Islet precursor cell (in vitro differentiated cells): ENCODE data around the gene CNDP1.

Source experiments
- DNase-seq: peaks from one replicate; pipeline ENCODE4 v3.0.0-alpha.2; 2018

CNDP1 gene

GRCh38 chr18:74589021-74589420, 54.7 kb downstream of the CNDP1 start:
- DNase-seq: no peak

GRCh38 chr18:74589811-74590210, 55.5 kb downstream of the CNDP1 start:
- DNase-seq: no peak

- no peak for DNase-seq
Observed at GRCh38 chr18:74590671-74591070, 56.4 kb downstream of the CNDP1 start.

GRCh38 chr18:74595431-74595830, 61.1 kb downstream of the CNDP1 start:
- DNase-seq: no peak

- DNase-seq: peak; percentile 80
Observed at GRCh38 chr18:74597034-74597661, 62.8 kb downstream of the CNDP1 start.

GRCh38 chr18:74597662-74598349, 63.5 kb downstream of the CNDP1 start, which contains the start of gene ZNF407:
Gene ZNF407, plus strand, starts transcription at chr18:74597870. Its CDS starts 33,150 bp downstream, at chr18:74631020.
- peak; percentile 97 for DNase-seq

GRCh38 chr18:74598350-74599001, 64.2 kb downstream of the CNDP1 start:
- peak; percentile 83 for DNase-seq

GRCh38 chr18:74604361-74604760, 70.1 kb downstream of the CNDP1 start:
- DNase-seq: no peak

GRCh38 chr18:74604774-74605173, 70.5 kb downstream of the CNDP1 start:
- DNase-seq: no peak

- no peak for DNase-seq
Observed at GRCh38 chr18:74608681-74609080, 74.4 kb downstream of the CNDP1 start.

- DNase-seq: no peak
Observed at GRCh38 chr18:74609535-74609934, 75.2 kb downstream of the CNDP1 start.

- DNase-seq: no peak
Observed at GRCh38 chr18:74610051-74610615, 75.8 kb downstream of the CNDP1 start.

GRCh38 chr18:74610860-74611259, 76.6 kb downstream of the CNDP1 start:
- DNase-seq: no peak

- no peak for DNase-seq
Observed at GRCh38 chr18:74611765-74612164, 77.5 kb downstream of the CNDP1 start.

GRCh38 chr18:74613381-74613780, 79.1 kb downstream of the CNDP1 start:
- no peak for DNase-seq

GRCh38 chr18:74616494-74616893, 82.2 kb downstream of the CNDP1 start:
- no peak for DNase-seq

- no peak for DNase-seq
Observed at GRCh38 chr18:74617486-74617885, 83.2 kb downstream of the CNDP1 start.

GRCh38 chr18:74622072-74622471, 87.8 kb downstream of the CNDP1 start:
- no peak for DNase-seq

- no peak for DNase-seq
Observed at GRCh38 chr18:74623047-74623816, 88.9 kb downstream of the CNDP1 start.

- DNase-seq: no peak
Observed at GRCh38 chr18:74624466-74624865, 90.2 kb downstream of the CNDP1 start.

GRCh38 chr18:74625157-74625556, 90.9 kb downstream of the CNDP1 start:
- no peak for DNase-seq

GRCh38 chr18:74626049-74626874, 92.0 kb downstream of the CNDP1 start:
- DNase-seq: no peak
